ENCODE measurements around the gene MYO5A.

DNA sequence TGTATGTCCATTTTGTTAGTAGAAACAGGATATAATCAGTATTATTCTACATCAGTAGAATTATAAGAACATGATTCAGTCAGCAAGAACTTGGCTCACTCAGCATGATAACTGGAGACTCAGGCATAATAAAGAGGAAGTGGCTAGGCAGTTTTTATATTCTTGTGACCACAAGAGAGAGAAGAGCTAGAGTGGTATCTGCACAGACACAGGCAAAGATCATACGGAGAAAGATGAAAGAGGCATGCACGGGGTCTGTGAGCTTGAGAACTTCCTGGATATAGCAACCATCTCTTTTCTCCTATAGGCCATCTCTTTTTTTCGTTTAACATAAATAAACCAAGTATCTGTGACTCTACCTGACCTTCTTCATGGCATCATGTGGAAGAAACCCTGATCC lies 46.8 kb downstream of the MYO5A start:
- no peak for TF ChIP-seq CTCF (IDR thresholded peaks at IDR 0.05; ENCODE audit: low read length)
- TF ChIP-seq EZH2 (optimal IDR thresholded peaks at IDR 0.05; ENCODE audit: low read depth, low read length) = no peak
- TF ChIP-seq EZH2phosphoT487 (IDR thresholded peaks at IDR 0.05; ENCODE audit: low read length) = no peak

Data from MM.1S (cell line).